ENCODE data around the gene OR10A2. TPM values are rescaled to one million over a fixed set of nuclear protein-coding genes. Genes with fewer than 3 reads are reported as not detected.
A peak's percentile ranks its signal among the peaks of the same experiment; 100 is the strongest.
"Not testable (repeated sequence)": the region's sequence is repeated elsewhere in the genome, so short reads cannot be mapped to it uniquely, and the experiment has no call there.

Gene OR10A2
- total RNA-seq, 1 experiment from 2014 or later, result not detected

DNA sequence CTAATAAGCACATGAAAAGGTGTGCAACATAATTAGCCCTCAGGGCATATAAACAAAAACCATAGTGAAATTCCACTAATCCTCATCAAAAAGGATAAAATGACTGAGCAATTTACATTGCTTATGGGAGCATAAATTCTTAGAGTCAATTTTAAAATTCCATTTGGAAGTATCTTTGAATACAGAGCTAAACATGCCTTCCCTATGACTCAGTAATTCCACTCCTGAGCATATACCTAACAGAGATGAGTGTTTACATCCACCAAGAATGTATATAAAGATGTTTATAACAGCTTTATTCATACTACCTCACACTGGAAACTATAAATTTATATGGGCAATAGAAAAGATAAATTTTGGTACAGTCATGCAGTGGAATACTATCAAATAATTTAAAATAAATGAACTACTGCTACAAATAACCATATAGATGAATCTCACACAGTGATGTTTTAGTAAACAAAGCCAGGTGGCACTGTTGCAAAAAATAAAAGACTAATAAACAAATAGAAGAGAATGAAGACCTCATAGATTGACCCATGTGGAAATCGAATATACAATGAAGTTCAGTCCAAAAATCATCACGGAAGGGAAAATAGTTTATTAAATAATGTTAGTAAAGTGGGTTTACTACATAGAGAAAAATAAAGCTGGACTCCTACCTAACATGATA, 37.6 kb downstream of the OR10A2 start:
- no peak overlapping the region for H4K8ac ChIP-seq (replicated peaks; ENCODE audit: insufficient read length, low read depth, low read length)
- no peak overlapping the region for H3K27ac Mint-ChIP-seq
- no peaks in the 10 kb centered on the region for H3K79me2 ChIP-seq (ENCODE audit: insufficient read depth, low read length)
- no peak overlapping the region for H3K18ac ChIP-seq (ENCODE audit: insufficient read length, low read depth, low read length)
- no peak overlapping the region for H2BK120ac ChIP-seq (ENCODE audit: low read depth, low read length, poor library complexity, severe bottlenecking)
- H4K20me1 ChIP-seq (ENCODE audit: control insufficient read depth, insufficient read depth, insufficient read length), result no peaks in the 10 kb centered on the region
- no peaks in the 10 kb centered on the region for H3K23me2 ChIP-seq (ENCODE audit: insufficient read length, low read depth, low read length, poor library complexity, severe bottlenecking)
- no CpG with 5 or more reads among the region's 2 CpGs for WGBS (ENCODE audit: extremely low coverage, insufficient read length, low lambda C conversion rate)
- H3K79me1 ChIP-seq (ENCODE audit: insufficient read depth, low read depth, low read length, poor library complexity, severe bottlenecking), result no peaks in the 10 kb centered on the region
- H3K23ac ChIP-seq (ENCODE audit: insufficient read length, low read depth, low read length), result no peak overlapping the region
- H3K14ac ChIP-seq (ENCODE audit: insufficient read depth, low read length), result no peak overlapping the region
- peaks cover 9 to 21% of the 10 kb centered on the region in 2 experiments for H3K9me3 Mint-ChIP-seq
- no peak overlapping the region for H2BK20ac ChIP-seq (ENCODE audit: low read depth, low read length, poor library complexity, severe bottlenecking)
- H3T11ph ChIP-seq (ENCODE audit: low read length), result no peak overlapping the region
- H3K9ac ChIP-seq (ENCODE audit: extremely low read depth, insufficient read length, low read length), result no peak overlapping the region
- TF ChIP-seq, protein P1, sequence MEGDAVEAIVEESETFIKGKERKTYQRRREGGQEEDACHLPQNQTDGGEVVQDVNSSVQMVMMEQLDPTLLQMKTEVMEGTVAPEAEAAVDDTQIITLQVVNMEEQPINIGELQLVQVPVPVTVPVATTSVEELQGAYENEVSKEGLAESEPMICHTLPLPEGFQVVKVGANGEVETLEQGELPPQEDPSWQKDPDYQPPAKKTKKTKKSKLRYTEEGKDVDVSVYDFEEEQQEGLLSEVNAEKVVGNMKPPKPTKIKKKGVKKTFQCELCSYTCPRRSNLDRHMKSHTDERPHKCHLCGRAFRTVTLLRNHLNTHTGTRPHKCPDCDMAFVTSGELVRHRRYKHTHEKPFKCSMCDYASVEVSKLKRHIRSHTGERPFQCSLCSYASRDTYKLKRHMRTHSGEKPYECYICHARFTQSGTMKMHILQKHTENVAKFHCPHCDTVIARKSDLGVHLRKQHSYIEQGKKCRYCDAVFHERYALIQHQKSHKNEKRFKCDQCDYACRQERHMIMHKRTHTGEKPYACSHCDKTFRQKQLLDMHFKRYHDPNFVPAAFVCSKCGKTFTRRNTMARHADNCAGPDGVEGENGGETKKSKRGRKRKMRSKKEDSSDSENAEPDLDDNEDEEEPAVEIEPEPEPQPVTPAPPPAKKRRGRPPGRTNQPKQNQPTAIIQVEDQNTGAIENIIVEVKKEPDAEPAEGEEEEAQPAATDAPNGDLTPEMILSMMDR (conservative IDR thresholded peaks at IDR 0.05), result peak; percentile 43; the same call in 1 of the 3 replicates
- no peak overlapping the region for H3K27ac ChIP-seq (ENCODE audit: insufficient read length, low read depth, low read length)
- no peaks in the 10 kb centered on the region for H3K4me1 Mint-ChIP-seq
- H3K27me3 Mint-ChIP-seq (ENCODE audit: low read depth), result no peaks in the 10 kb centered on the region
- H2BK15ac ChIP-seq (ENCODE audit: low read depth, low read length), result no peak overlapping the region
- no peak overlapping the region for H4K91ac ChIP-seq (ENCODE audit: insufficient read length, low read depth, low read length)
- H2BK5ac ChIP-seq (ENCODE audit: insufficient read length, low read length), result no peak overlapping the region
- H3K56ac ChIP-seq (ENCODE audit: insufficient read length, low read depth, low read length), result no peak overlapping the region
- no peak overlapping the region for H4K5ac ChIP-seq (ENCODE audit: insufficient read length, low read depth, low read length)
- no peaks in the 10 kb centered on the region for H3K27me3 ChIP-seq (ENCODE audit: insufficient read depth, low read length)
- DNase-seq, result no peak
- no peak overlapping the region for H3K4me2 ChIP-seq (ENCODE audit: insufficient read depth, insufficient read length, low read length)
- H3K4me1 ChIP-seq (ENCODE audit: insufficient read depth, low read length), result no peaks in the 10 kb centered on the region
- no peak overlapping the region for H2AK5ac ChIP-seq (ENCODE audit: insufficient read length, low read length)
- no peak overlapping the region for H2AFZ ChIP-seq (ENCODE audit: low read length)
- H3K36me3 Mint-ChIP-seq (ENCODE audit: insufficient read depth in 1 of 3, low read depth in 3 of 3), result peaks cover 2 to 14% (median 5%) of the 10 kb centered on the region in 3 experiments; a peak in 6 of 7 replicates
- no peak overlapping the region for H2BK12ac ChIP-seq (ENCODE audit: insufficient read length, low read depth, low read length)
- H3K9me3 ChIP-seq (ENCODE audit: control insufficient read depth, low read depth, low read length), result no peaks in the 10 kb centered on the region
- no peak overlapping the region for H3K4me3 Mint-ChIP-seq
- no peak overlapping the region for H3K4ac ChIP-seq (ENCODE audit: low read depth, low read length)

DNA sequence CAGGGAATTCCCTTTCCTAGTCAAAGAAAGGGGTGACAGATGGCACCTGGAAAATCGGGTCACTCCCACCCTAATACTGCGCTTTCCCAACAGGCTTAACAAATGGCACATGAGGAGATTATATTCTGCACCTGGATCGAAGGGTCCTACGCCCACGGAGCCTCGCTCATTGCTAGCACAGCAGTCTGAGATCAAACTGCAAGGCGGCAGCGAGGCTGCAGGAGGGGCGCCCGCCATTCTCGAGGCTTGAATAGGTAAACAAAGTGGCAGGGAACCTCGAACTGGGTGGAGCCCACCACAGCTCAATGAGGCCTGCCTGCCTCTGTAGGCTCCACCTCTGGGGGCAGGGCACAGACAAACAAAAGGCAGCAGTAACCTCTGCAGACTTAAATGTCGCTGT, 41.9 kb downstream of the OR10A2 start:
- not testable (repeated sequence) for H3K27me3 Mint-ChIP-seq (ENCODE audit: low read depth); H3K18ac ChIP-seq (ENCODE audit: insufficient read length, low read depth, low read length); H3K27me3 ChIP-seq (ENCODE audit: insufficient read depth, low read length); H2AK5ac ChIP-seq (ENCODE audit: insufficient read length, low read length); H3K4me3 Mint-ChIP-seq; H3K27ac Mint-ChIP-seq; H3K9me3 ChIP-seq (ENCODE audit: control insufficient read depth, low read depth, low read length); H4K91ac ChIP-seq (ENCODE audit: insufficient read length, low read depth, low read length); H3K9ac ChIP-seq (ENCODE audit: extremely low read depth, insufficient read length, low read length); H3K23me2 ChIP-seq (ENCODE audit: insufficient read length, low read depth, low read length, poor library complexity, severe bottlenecking); DNase-seq; H2BK5ac ChIP-seq (ENCODE audit: insufficient read length, low read length); H2BK15ac ChIP-seq (ENCODE audit: low read depth, low read length); H2BK12ac ChIP-seq (ENCODE audit: insufficient read length, low read depth, low read length); H4K8ac ChIP-seq (replicated peaks; ENCODE audit: insufficient read length, low read depth, low read length); H2BK20ac ChIP-seq (ENCODE audit: low read depth, low read length, poor library complexity, severe bottlenecking); H3K23ac ChIP-seq (ENCODE audit: insufficient read length, low read depth, low read length); H3K4ac ChIP-seq (ENCODE audit: low read depth, low read length); H3K4me2 ChIP-seq (ENCODE audit: insufficient read depth, insufficient read length, low read length); H3K56ac ChIP-seq (ENCODE audit: insufficient read length, low read depth, low read length); H3K4me1 Mint-ChIP-seq; H3K79me2 ChIP-seq (ENCODE audit: insufficient read depth, low read length); H3K27ac ChIP-seq (ENCODE audit: insufficient read length, low read depth, low read length); H3K79me1 ChIP-seq (ENCODE audit: insufficient read depth, low read depth, low read length, poor library complexity, severe bottlenecking); H4K5ac ChIP-seq (ENCODE audit: insufficient read length, low read depth, low read length); H3K14ac ChIP-seq (ENCODE audit: insufficient read depth, low read length); H3K4me1 ChIP-seq (ENCODE audit: insufficient read depth, low read length); H4K20me1 ChIP-seq (ENCODE audit: control insufficient read depth, insufficient read depth, insufficient read length); H2AFZ ChIP-seq (ENCODE audit: low read length); H2BK120ac ChIP-seq (ENCODE audit: low read depth, low read length, poor library complexity, severe bottlenecking); H3T11ph ChIP-seq (ENCODE audit: low read length)
- peaks cover 14 to 25% of the 10 kb centered on the region in 2 experiments for H3K9me3 Mint-ChIP-seq
- WGBS (ENCODE audit: extremely low coverage, insufficient read length, low lambda C conversion rate), result no CpG with 5 or more reads among the region's 13 CpGs
- H3K36me3 Mint-ChIP-seq (ENCODE audit: insufficient read depth in 1 of 3, low read depth in 3 of 3), result peaks cover 6 to 17% (median 9%) of the 10 kb centered on the region in 3 experiments
